Measurements from ENCODE around the gene TSN. TPM values are rescaled to one million over a fixed set of nuclear protein-coding genes. Genes with fewer than 3 reads are reported as not detected.

Gene TSN
- total RNA-seq, 1 experiment from 2014 or later = 96.0 TPM

- Histone ChIP-seq H3K4me1 (ENCODE audit: control insufficient read depth, insufficient read depth, low read length) (no peaks in the 10 kb centered on the region), H3K9me3 (ENCODE audit: control insufficient read depth, insufficient read depth, low read depth, low read length) (no peaks in the 10 kb centered on the region), H3K4me3 (ENCODE audit: low read depth in 2 of 2, low read length in 2 of 2) (no peak overlapping the region), H3K36me3 (ENCODE audit: control insufficient read depth, insufficient read depth, low read length) (no peaks in the 10 kb centered on the region), H3K27ac (ENCODE audit: low read length) (no peak overlapping the region), H3K27me3 (ENCODE audit: control insufficient read depth, insufficient read depth, low read length) (no peaks in the 10 kb centered on the region)
- ATAC-seq = no peak
- intact Hi-C loops (cut with micrococcal nuclease; ENCODE audit: unreplicated experiment) (no loop called here), in situ Hi-C loops (cut with HindIII; ENCODE audit: low pct_unique_long_range_greater_than_20kb, low sequenced_read_pairs) (no loop called here)
- DNase-seq (ENCODE audit: low read depth, low spot score) = no peak
- no TSS peak for BruUV-seq (replicated peaks)
- TF ChIP-seq CTCF (IDR thresholded peaks at IDR 0.05) (no peak), SIN3A (IDR thresholded peaks at IDR 0.05; ENCODE audit: borderline replicate concordance, insufficient read depth, low read depth, low read length) (no peak)
- ChIA-PET POLR2A (no interaction called here), CTCF (no interaction called here)
Observed at GRCh38 chr2:121707344-121707919, 48.0 kb upstream of the TSN start.

GRCh38 chr2:121707920-121708361, 47.5 kb upstream of the TSN start:
- BruUV-seq (replicated peaks) = no TSS peak
- no peak for TF ChIP-seq POLR2AphosphoS5 (IDR thresholded peaks at IDR 0.05; ENCODE audit: low read depth, low read length)
- TF ChIP-seq CTCF (IDR thresholded peaks at IDR 0.05) = no peak
- TF ChIP-seq SIN3A (IDR thresholded peaks at IDR 0.05; ENCODE audit: borderline replicate concordance, insufficient read depth, low read depth, low read length) = no peak
- no peak for TF ChIP-seq REST (IDR thresholded peaks at IDR 0.05; ENCODE audit: insufficient read depth in 1 of 2, low read depth in 2 of 2, low read length in 1 of 2)
- CTCF ChIA-PET = interaction anchor here (0.6 kb wide), 1 partner anchor 8 kb away, joined by 8 read pairs; no protein-coding TSS in a partner anchor
- POLR2A ChIA-PET = no interaction called here
- no peaks in the 10 kb centered on the region for H3K36me3 ChIP-seq (ENCODE audit: control insufficient read depth, insufficient read depth, low read length)
- no peak for DNase-seq (ENCODE audit: low read depth, low spot score)
- no peak for ATAC-seq
- in situ Hi-C loops (cut with HindIII; ENCODE audit: low pct_unique_long_range_greater_than_20kb, low sequenced_read_pairs) (no loop called here), intact Hi-C loops (cut with micrococcal nuclease; ENCODE audit: unreplicated experiment) (no loop called here)
- H3K9me3 ChIP-seq (ENCODE audit: control insufficient read depth, insufficient read depth, low read depth, low read length) = no peaks in the 10 kb centered on the region
- H3K27ac ChIP-seq (ENCODE audit: low read length) = no peak overlapping the region
- no peaks in the 10 kb centered on the region for H3K4me1 ChIP-seq (ENCODE audit: control insufficient read depth, insufficient read depth, low read length)
- no peaks in the 10 kb centered on the region for H3K27me3 ChIP-seq (ENCODE audit: control insufficient read depth, insufficient read depth, low read length)
- H3K4me3 ChIP-seq (ENCODE audit: low read depth in 2 of 2, low read length in 2 of 2) = no peak overlapping the region
